Endothelial cell of umbilical vein (primary cell): Measurements from ENCODE around the gene PLP2. TPM values are rescaled to one million over a fixed set of nuclear protein-coding genes. Genes with fewer than 3 reads are reported as not detected.

ENCODE experiments used
- BruUV-seq: library from RNA; stranded (reverse); fragments of 400-500 nt; replicated peaks from 2 replicates; lab custom pipeline; 2021; lab: Mats Ljungman, UMichigan
- CTCF ChIA-PET: fragments of 300-600, 350-600 bp; sonication (Branson Sonifier 250); formaldehyde crosslinking; loops from one replicate; lab custom pipeline; 2021; ENCODE audit warnings: antibody characterized with exemption, inconsistent platforms; lab: Charles Lee
- POLR2A ChIA-PET: fragments of 300-600, 350-600 bp; sonication (Branson Sonifier 250); formaldehyde crosslinking; loops from one replicate; lab custom pipeline; 2021; ENCODE audit warnings: antibody characterized with exemption, inconsistent platforms; lab: Charles Lee
- DNase-seq: peaks from one replicate; pipeline ENCODE4 v3.0.0-alpha.2; 2011; ENCODE audit warnings: low read depth, low spot score
- FAIRE-seq: peaks from 2 replicates; lab custom pipeline; 2011; peaks lifted over from hg19 to GRCh38; lab: Jason Lieb, UNC
- H2AFZ ChIP-seq: 2 replicates; pipeline ENCODE4 v1.6.0; 2012; ENCODE audit warnings: low read depth, low read length, control low read depth, inconsistent platforms
- H3K27ac ChIP-seq: 2 replicates; pipeline ENCODE4 v1.5.1; 2011; ENCODE audit warnings: low read depth, mild to moderate bottlenecking, control low read depth, low read length, moderate library complexity; ENCODE audit not compliant: insufficient read depth
- H3K27me3 ChIP-seq, 2 experiments: 2 replicates each; pipeline versions ENCODE4 v1.6.0 to v1.6.1; 2011; ENCODE audit warnings: low read length in 2 of 2, mixed read lengths in 1 of 2; ENCODE audit not compliant: control insufficient read depth in 2 of 2, insufficient read depth in 2 of 2
- H3K36me3 ChIP-seq, 2 experiments: 2 replicates in 1 of 2; 3 replicates in 1 of 2; pipeline ENCODE4 v1.5.1; 2011; ENCODE audit warnings: low read length in 2 of 2, mild to moderate bottlenecking in 1 of 2, moderate library complexity in 1 of 2; ENCODE audit not compliant: control insufficient read depth in 2 of 2, insufficient read depth in 2 of 2; ENCODE audit errors: extremely low read depth in 1 of 2
- H3K4me1 ChIP-seq: 3 replicates; pipeline ENCODE4 v1.5.1; 2011; ENCODE audit warnings: mild to moderate bottlenecking, low read length; ENCODE audit not compliant: control insufficient read depth, insufficient read depth; ENCODE audit errors: extremely low read depth
- H3K4me2 ChIP-seq: 2 replicates; pipeline ENCODE4 v1.6.1; 2011; ENCODE audit warnings: low read length, control low read depth, mixed read lengths; ENCODE audit not compliant: insufficient read depth
- H3K4me3 ChIP-seq, 3 experiments: fragments of 200-600 bp in 1 of 3; sonication (generic), shearing (Covaris generic) in 1 of 3; replicated peaks in 1 of 3; 2 replicates each; pipeline ENCODE4 v1.5.1; 2011 to 2016; ENCODE audit warnings: control low read depth in 3 of 3, low read length in 3 of 3, mild to moderate bottlenecking in 2 of 3, inconsistent platforms in 1 of 3, low read depth in 1 of 3, moderate library complexity in 1 of 3; ENCODE audit not compliant: insufficient read depth in 1 of 3
- H3K79me2 ChIP-seq: 2 replicates; pipeline ENCODE4 v1.6.0; 2012; ENCODE audit warnings: low read length, inconsistent platforms; ENCODE audit not compliant: control insufficient read depth, insufficient read depth
- H3K9ac ChIP-seq: replicated peaks from 2 replicates; pipeline ENCODE3; 2011; ENCODE audit warnings: low read length, control low read depth; ENCODE audit not compliant: insufficient read depth; ENCODE audit errors: extremely low read depth
- H3K9me1 ChIP-seq: replicated peaks from 3 replicates; pipeline ENCODE4 v1.6.0; 2011; ENCODE audit warnings: mild to moderate bottlenecking, low read length; ENCODE audit not compliant: control insufficient read depth, insufficient read depth; ENCODE audit errors: extremely low read depth
- H3K9me3 ChIP-seq: replicated peaks from 2 replicates; pipeline ENCODE4 v1.5.1; 2012; ENCODE audit warnings: low read length, inconsistent platforms; ENCODE audit not compliant: control insufficient read depth, insufficient read depth
- H4K20me1 ChIP-seq: replicated peaks from 2 replicates; pipeline ENCODE3; 2011; ENCODE audit warnings: mild to moderate bottlenecking, low read length; ENCODE audit not compliant: control insufficient read depth, insufficient read depth; ENCODE audit errors: extremely low read depth
- EZH2 ChIP-seq: IDR thresholded peaks from 2 replicates; pipeline ENCODE4 v1.6.1; 2012; ENCODE audit warnings: borderline replicate concordance, low read depth, mild to moderate bottlenecking, moderate library complexity, low read length, inconsistent platforms; ENCODE audit not compliant: severe bottlenecking
- FOS ChIP-seq: IDR thresholded peaks from 2 replicates; pipeline ENCODE4 v1.6.1; 2011; ENCODE audit warnings: mild to moderate bottlenecking, low read length, moderate library complexity, borderline replicate concordance; ENCODE audit not compliant: insufficient read depth
- GATA2 ChIP-seq: IDR thresholded peaks from 2 replicates; pipeline ENCODE4 v1.7.0; 2011; ENCODE audit warnings: low read depth, mild to moderate bottlenecking, moderate library complexity, mixed read lengths, low read length; ENCODE audit not compliant: insufficient read length, insufficient read depth
- JUN ChIP-seq: IDR thresholded peaks from 2 replicates; pipeline ENCODE4 v1.6.1; 2011; ENCODE audit warnings: borderline replicate concordance, low read depth; ENCODE audit not compliant: insufficient read length, insufficient read depth
- MYC ChIP-seq: IDR thresholded peaks from one replicate; pipeline ENCODE4 v1.6.1; 2011; ENCODE audit warnings: mild to moderate bottlenecking, low read depth, low read length
- POLR2A ChIP-seq: IDR thresholded peaks from 2 replicates; pipeline ENCODE4 v1.6.1; 2012; ENCODE audit warnings: low read depth, mild to moderate bottlenecking, control low read depth, low read length
- POLR2AphosphoS5 ChIP-seq: IDR thresholded peaks from 2 replicates; pipeline ENCODE4 v1.6.1; 2012; ENCODE audit warnings: low read depth, mild to moderate bottlenecking, control low read depth, low read length, moderate library complexity; ENCODE audit not compliant: insufficient read depth
- dilution Hi-C: fragments of 300-500 bp; cut with MboI; formaldehyde crosslinking; loops from one replicate; pipeline ENCODE4 v1.15.0; 2019; ENCODE audit warnings: low sequenced_read_pairs; ENCODE audit not compliant: extremely low pct_ligation_motif_present
- intact Hi-C: fragments of 100-400 bp; cut with micrococcal nuclease; formaldehyde crosslinking; loops from one replicate; pipeline ENCODE4 v1.10.0; 2022
- polyA plus RNA-seq, 4 experiments: library from polyadenylated mRNA; depleted of rRNA in 3 of 4; stranded (reverse) in 3 of 4; unstranded in 1 of 4; fragments of >200 nt; gene quantifications; 2 replicates each; pipeline versions ENCODE4 v1.2.1 to v1.2.3, GENCODE V29; 2011 to 2012; ENCODE audit warnings: missing spikeins in 1 of 4
- total RNA-seq: library from RNA; stranded (reverse); gene quantifications from 2 replicates; pipeline ENCODE4 v1.2.3, GENCODE V29; 2021
- TF ChIP-seq, protein P1 (sequence below), 2 donors: IDR thresholded peaks; 1 replicate in 1 of 2; 2 replicates in 1 of 2; pipeline ENCODE4 v1.5.1; 2011; ENCODE audit warnings: low read length in 2 of 2, mild to moderate bottlenecking in 2 of 2, moderate library complexity in 2 of 2, control low read depth in 1 of 2, inconsistent platforms in 1 of 2, low read depth in 1 of 2; ENCODE audit not compliant: insufficient read depth in 1 of 2; ENCODE audit errors: extremely low read depth in 1 of 2
- TF ChIP-seq, protein P2 (sequence below): IDR thresholded peaks from 2 replicates; pipeline ENCODE4 v1.6.1; 2011; ENCODE audit not compliant: insufficient read depth, insufficient read length

Gene PLP2
- total and polyA plus RNA-seq, 2 donors (not counting 3 experiments of a cell fraction or from before 2014, with no cell fraction given), result 153 to 277 TPM

DNA sequence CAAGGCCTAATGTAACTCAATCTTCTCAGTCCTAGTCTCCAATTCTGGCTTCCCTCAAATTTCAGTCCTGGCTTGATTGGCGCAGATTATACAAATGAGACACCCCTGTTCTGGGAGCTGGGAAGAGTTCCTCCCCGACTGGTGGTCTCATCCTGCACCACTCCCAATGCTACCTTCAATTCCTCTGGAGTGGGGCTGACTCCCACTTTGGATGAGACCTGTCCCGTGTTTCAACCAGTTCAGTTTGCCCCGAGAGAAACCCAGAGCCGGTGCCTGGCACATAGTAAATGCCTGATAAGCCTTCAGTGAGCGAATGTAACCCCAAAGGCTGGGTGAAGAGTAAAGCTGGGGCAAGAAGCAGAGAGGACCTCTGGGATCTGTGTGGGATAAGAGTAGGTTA lies 32.3 kb downstream of the PLP2 start:
- BruUV-seq, result no TSS peak
- intact Hi-C loops (loop anchor here (5.0 kb wide), 1 partner anchor 718 kb away; the partner anchor contains the start of gene CLCN5), dilution Hi-C loops (no loop called here)
- CTCF ChIA-PET, result no interaction called here
- no peak overlapping the region for H3K4me3 ChIP-seq
- H3K9me3 ChIP-seq, result no peaks in the 10 kb centered on the region
- no peaks in the 10 kb centered on the region for H3K79me2 ChIP-seq
- peaks cover 3% of the 10 kb centered on the region for H3K4me1 ChIP-seq
- peaks cover 0 to 2% of the 10 kb centered on the region in 2 experiments for H3K27me3 ChIP-seq
- FAIRE-seq, result no peak
- H2AFZ ChIP-seq, result no peak overlapping the region
- POLR2A ChIA-PET, result no interaction called here
- TF ChIP-seq POLR2A, result no peak
- no peak for TF ChIP-seq FOS
- TF ChIP-seq, protein P1, sequence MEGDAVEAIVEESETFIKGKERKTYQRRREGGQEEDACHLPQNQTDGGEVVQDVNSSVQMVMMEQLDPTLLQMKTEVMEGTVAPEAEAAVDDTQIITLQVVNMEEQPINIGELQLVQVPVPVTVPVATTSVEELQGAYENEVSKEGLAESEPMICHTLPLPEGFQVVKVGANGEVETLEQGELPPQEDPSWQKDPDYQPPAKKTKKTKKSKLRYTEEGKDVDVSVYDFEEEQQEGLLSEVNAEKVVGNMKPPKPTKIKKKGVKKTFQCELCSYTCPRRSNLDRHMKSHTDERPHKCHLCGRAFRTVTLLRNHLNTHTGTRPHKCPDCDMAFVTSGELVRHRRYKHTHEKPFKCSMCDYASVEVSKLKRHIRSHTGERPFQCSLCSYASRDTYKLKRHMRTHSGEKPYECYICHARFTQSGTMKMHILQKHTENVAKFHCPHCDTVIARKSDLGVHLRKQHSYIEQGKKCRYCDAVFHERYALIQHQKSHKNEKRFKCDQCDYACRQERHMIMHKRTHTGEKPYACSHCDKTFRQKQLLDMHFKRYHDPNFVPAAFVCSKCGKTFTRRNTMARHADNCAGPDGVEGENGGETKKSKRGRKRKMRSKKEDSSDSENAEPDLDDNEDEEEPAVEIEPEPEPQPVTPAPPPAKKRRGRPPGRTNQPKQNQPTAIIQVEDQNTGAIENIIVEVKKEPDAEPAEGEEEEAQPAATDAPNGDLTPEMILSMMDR (IDR thresholded peaks at IDR 0.05; ENCODE audit: extremely low read depth in 1 of 2, insufficient read depth in 1 of 2, low read depth in 1 of 2, low read length in 2 of 2), result no peak
- no peak for TF ChIP-seq EZH2
- no peak for TF ChIP-seq GATA2
- TF ChIP-seq JUN, result no peak
- TF ChIP-seq MYC, result no peak
- no peak for TF ChIP-seq POLR2AphosphoS5
- TF ChIP-seq, protein P2, sequence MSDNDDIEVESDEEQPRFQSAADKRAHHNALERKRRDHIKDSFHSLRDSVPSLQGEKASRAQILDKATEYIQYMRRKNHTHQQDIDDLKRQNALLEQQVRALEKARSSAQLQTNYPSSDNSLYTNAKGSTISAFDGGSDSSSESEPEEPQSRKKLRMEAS, result no peak
- H3K36me3 ChIP-seq, result no peaks in the 10 kb centered on the region
- H4K20me1 ChIP-seq, result no peaks in the 10 kb centered on the region
- H3K27ac ChIP-seq, result no peak overlapping the region
- H3K9ac ChIP-seq, result no peak overlapping the region
- DNase-seq, result no peak
- H3K9me1 ChIP-seq, result no peaks in the 10 kb centered on the region
- no peak overlapping the region for H3K4me2 ChIP-seq
